Suprapubic skin (tissue), 4 donors: ENCODE measurements around the gene KIF5C. TPM values are rescaled to one million over a fixed set of nuclear protein-coding genes. Genes with fewer than 3 reads are reported as not detected.

Source experiments
- DNase-seq, 2 donors: peaks; one replicate each; pipeline ENCODE4 v3.0.0-alpha.2; 2019; ENCODE audit warnings: low spot score in 2 of 2
- H3K27ac ChIP-seq: fragments of 200-600 bp; sonication (generic); one replicate; pipeline ENCODE4 v1.5.1; 2019
- H3K27me3 ChIP-seq: fragments of 200-600 bp; sonication (generic); one replicate; pipeline ENCODE4 v1.5.1; 2019
- H3K36me3 ChIP-seq: fragments of 200-600 bp; sonication (generic); one replicate; pipeline ENCODE4 v1.5.1; 2019
- H3K4me1 ChIP-seq: fragments of 200-600 bp; sonication (generic); one replicate; pipeline ENCODE4 v1.5.1; 2019
- H3K4me3 ChIP-seq: fragments of 200-600 bp; sonication (generic); one replicate; pipeline ENCODE4 v1.5.1; 2019; ENCODE audit warnings: mild to moderate bottlenecking
- H3K9me3 ChIP-seq: fragments of 200-600 bp; sonication (generic); one replicate; pipeline ENCODE4 v1.5.1; 2019
- CTCF ChIP-seq, 2 donors: fragments of 200-600 bp in 1 of 2; fragments of 450-650 bp in 1 of 2; sonication (generic) in 1 of 2; IDR thresholded peaks; one replicate each; pipeline ENCODE4 v1.5.1; 2016 to 2019; ENCODE audit warnings: antibody characterized with exemption in 2 of 2, mild to moderate bottlenecking in 1 of 2, moderate library complexity in 1 of 2
- EP300 ChIP-seq: sonication (generic); formaldehyde crosslinking; IDR thresholded peaks from one replicate; pipeline ENCODE4 v1.6.1; 2017; ENCODE audit warnings: antibody characterized with exemption
- POLR2A ChIP-seq, 2 donors: fragments of 450-650 bp; IDR thresholded peaks; one replicate each; pipeline ENCODE4 v1.6.1; 2017; ENCODE audit warnings: antibody characterized with exemption in 2 of 2, mild to moderate bottlenecking in 2 of 2, moderate library complexity in 2 of 2
- POLR2AphosphoS5 ChIP-seq, 3 donors: sonication (generic); formaldehyde crosslinking; IDR thresholded peaks; one replicate each; pipeline ENCODE4 v1.6.1; 2017; ENCODE audit warnings: antibody characterized with exemption in 3 of 3
- WGBS: methylation state at CpG from one replicate; pipeline ENCODE4 v1.1.5; 2018; 5-methylcytosine and 5-hydroxymethylcytosine counted together
- total RNA-seq, 4 donors: library from RNA; depleted of rRNA; stranded (reverse); fragments of >200 nt; gene quantifications; one replicate each; pipeline ENCODE4 v1.1.0, GENCODE V29; 2016

The KIF5C gene
- total RNA-seq, 4 donors from 2014 or later, result 0.30 to 3.2 (median 1.5) TPM

GRCh38 chr2:148969659-148970061 lies 94.6 kb downstream of the KIF5C start:
- Histone ChIP-seq H3K36me3 (no peaks in the 10 kb centered on the region), H3K4me3 (no peak overlapping the region), H3K9me3 (no peaks in the 10 kb centered on the region), H3K4me1 (no peaks in the 10 kb centered on the region), H3K27me3 (no peaks in the 10 kb centered on the region), H3K27ac (no peak overlapping the region)
- no peak for DNase-seq
- TF ChIP-seq POLR2AphosphoS5 (IDR thresholded peaks at IDR 0.05) (no peak), EP300 (no peak), CTCF (IDR thresholded peaks at IDR 0.05) (no peak), POLR2A (IDR thresholded peaks at IDR 0.05) (no peak)
- 63% methylated on average over 7 of the region's 7 CpGs for WGBS

- WGBS, result 88% methylated on average over 2 of the region's 2 CpGs
- TF ChIP-seq EP300 (no peak), POLR2A (IDR thresholded peaks at IDR 0.05) (no peak), CTCF (IDR thresholded peaks at IDR 0.05) (no peak), POLR2AphosphoS5 (IDR thresholded peaks at IDR 0.05) (no peak)
- no peaks in the 10 kb centered on the region for H3K9me3 ChIP-seq
Measured at GRCh38 chr2:148970385-148970784, 95.4 kb downstream of the KIF5C start.

GRCh38 chr2:148971547-148971946 lies 96.5 kb downstream of the KIF5C start:
- H3K4me3 ChIP-seq, result no peak overlapping the region
- no peaks in the 10 kb centered on the region for H3K9me3 ChIP-seq
- no peaks in the 10 kb centered on the region for H3K4me1 ChIP-seq
- TF ChIP-seq CTCF (IDR thresholded peaks at IDR 0.05) (no peak), EP300 (no peak), POLR2A (IDR thresholded peaks at IDR 0.05) (no peak), POLR2AphosphoS5 (IDR thresholded peaks at IDR 0.05) (no peak)
- 79% methylated on average over 3 of the region's 3 CpGs for WGBS
- H3K36me3 ChIP-seq, result no peaks in the 10 kb centered on the region
- no peak overlapping the region for H3K27ac ChIP-seq
- DNase-seq, result no peak
- no peaks in the 10 kb centered on the region for H3K27me3 ChIP-seq

More at GRCh38 chr2:148970385-148970784, 95.4 kb downstream of the KIF5C start:
- Histone ChIP-seq H3K4me3 (no peak overlapping the region), H3K4me1 (no peaks in the 10 kb centered on the region), H3K27ac (no peak overlapping the region), H3K36me3 (no peaks in the 10 kb centered on the region), H3K27me3 (no peaks in the 10 kb centered on the region)
- DNase-seq, result no peak

- DNase-seq, result no peak
- no peak overlapping the region for H3K27ac ChIP-seq
- no peaks in the 10 kb centered on the region for H3K9me3 ChIP-seq
- H3K27me3 ChIP-seq, result no peaks in the 10 kb centered on the region
- H3K36me3 ChIP-seq, result no peaks in the 10 kb centered on the region
- TF ChIP-seq EP300 (no peak), POLR2AphosphoS5 (IDR thresholded peaks at IDR 0.05) (no peak), POLR2A (IDR thresholded peaks at IDR 0.05) (no peak), CTCF (IDR thresholded peaks at IDR 0.05) (no peak)
- H3K4me1 ChIP-seq, result no peaks in the 10 kb centered on the region
- no peak overlapping the region for H3K4me3 ChIP-seq
Measured at GRCh38 chr2:148974095-148974494, 99.1 kb downstream of the KIF5C start.

GRCh38 chr2:148978026-148978685 lies 103.1 kb downstream of the KIF5C start:
- H3K4me1 ChIP-seq, result no peaks in the 10 kb centered on the region
- H3K27me3 ChIP-seq, result no peaks in the 10 kb centered on the region
- no peak overlapping the region for H3K4me3 ChIP-seq
- no peak overlapping the region for H3K27ac ChIP-seq
- WGBS, result 62% methylated on average over 7 of the region's 7 CpGs
- TF ChIP-seq CTCF (IDR thresholded peaks at IDR 0.05), result no peak
- H3K9me3 ChIP-seq, result no peaks in the 10 kb centered on the region
- DNase-seq, result no peak
- H3K36me3 ChIP-seq, result no peaks in the 10 kb centered on the region
